Loucy (cell line): Measurements from ENCODE around the gene RPTOR.
A peak's percentile ranks its signal among the peaks of the same experiment; 100 is the strongest.

Experiments
- H2AFZ ChIP-seq: fragments of 200-600 bp; sonication (generic); 2 replicates; pipeline ENCODE4 v1.6.0; 2016; ENCODE audit warnings: antibody characterized with exemption, mild to moderate bottlenecking, low read length, moderate library complexity
- H3F3A ChIP-seq: fragments of 200-600 bp; 2 replicates; pipeline ENCODE4 v1.6.0; 2016; ENCODE audit warnings: antibody characterized with exemption, low read depth, mild to moderate bottlenecking
- H3K27me3 ChIP-seq: fragments of 200-600 bp; sonication (generic); 2 replicates; pipeline ENCODE4 v1.6.1; 2014; ENCODE audit warnings: low read length, mild to moderate bottlenecking; ENCODE audit not compliant: insufficient read depth, poor library complexity, severe bottlenecking
- H3K36me3 ChIP-seq: fragments of 200-600 bp; sonication (generic); 2 replicates; pipeline ENCODE4 v1.6.1; 2016; ENCODE audit warnings: low read length; ENCODE audit not compliant: insufficient read depth
- H3K4me1 ChIP-seq: fragments of 200-600 bp; sonication (generic); 2 replicates; pipeline ENCODE4 v1.5.1; 2014; ENCODE audit warnings: low read length, mild to moderate bottlenecking; ENCODE audit not compliant: insufficient read depth, poor library complexity, severe bottlenecking
- H3K4me2 ChIP-seq: fragments of 200-600 bp; sonication (generic); 2 replicates; pipeline ENCODE4 v1.6.0; 2014; ENCODE audit warnings: antibody characterized with exemption, low read length, low read depth, mild to moderate bottlenecking; ENCODE audit not compliant: poor library complexity, severe bottlenecking
- H3K4me3 ChIP-seq: fragments of 200-600 bp; sonication (generic); 2 replicates; pipeline ENCODE4 v1.5.1; 2014; ENCODE audit warnings: low read length, mild to moderate bottlenecking, mixed read lengths; ENCODE audit not compliant: poor library complexity, severe bottlenecking
- H3K79me2 ChIP-seq: fragments of 200-600 bp; sonication (generic); 2 replicates; pipeline ENCODE4 v1.6.1; 2014; ENCODE audit warnings: low read length; ENCODE audit not compliant: insufficient read depth
- H3K9ac ChIP-seq: fragments of 200-600 bp; sonication (generic); 2 replicates; pipeline ENCODE4 v1.6.0; 2014; ENCODE audit warnings: mild to moderate bottlenecking, low read depth, low read length, moderate library complexity; ENCODE audit not compliant: poor library complexity, severe bottlenecking
- H3K9me2 ChIP-seq: fragments of 200-600 bp; sonication (generic); replicated peaks from 2 replicates; pipeline ENCODE4 v1.6.1; 2016; ENCODE audit warnings: low read depth, low read length, mixed read lengths
- H3K9me3 ChIP-seq: fragments of 200-600 bp; sonication (generic); 2 replicates; pipeline ENCODE4 v1.6.1; 2014; ENCODE audit warnings: mild to moderate bottlenecking, antibody characterized with exemption, low read length, low read depth; ENCODE audit not compliant: insufficient read depth
- H4K20me1 ChIP-seq: fragments of 200-600 bp; sonication (generic); 2 replicates; pipeline ENCODE4 v1.6.0; 2014; ENCODE audit warnings: antibody characterized with exemption, low read length, mild to moderate bottlenecking; ENCODE audit not compliant: insufficient read depth, poor library complexity, severe bottlenecking
- EZH2phosphoT487 ChIP-seq: fragments of 200-600 bp; IDR thresholded peaks from 2 replicates; pipeline ENCODE4 v1.6.1; 2018; ENCODE audit warnings: antibody characterized with exemption, mild to moderate bottlenecking, moderate library complexity, borderline replicate concordance
- TF ChIP-seq, protein P1 (sequence below): fragments of 200-600 bp; sonication (generic); conservative IDR thresholded peaks from 2 replicates; pipeline ENCODE4 v1.5.1; 2014; ENCODE audit warnings: mild to moderate bottlenecking, antibody characterized with exemption, low read length

RPTOR gene

DNA sequence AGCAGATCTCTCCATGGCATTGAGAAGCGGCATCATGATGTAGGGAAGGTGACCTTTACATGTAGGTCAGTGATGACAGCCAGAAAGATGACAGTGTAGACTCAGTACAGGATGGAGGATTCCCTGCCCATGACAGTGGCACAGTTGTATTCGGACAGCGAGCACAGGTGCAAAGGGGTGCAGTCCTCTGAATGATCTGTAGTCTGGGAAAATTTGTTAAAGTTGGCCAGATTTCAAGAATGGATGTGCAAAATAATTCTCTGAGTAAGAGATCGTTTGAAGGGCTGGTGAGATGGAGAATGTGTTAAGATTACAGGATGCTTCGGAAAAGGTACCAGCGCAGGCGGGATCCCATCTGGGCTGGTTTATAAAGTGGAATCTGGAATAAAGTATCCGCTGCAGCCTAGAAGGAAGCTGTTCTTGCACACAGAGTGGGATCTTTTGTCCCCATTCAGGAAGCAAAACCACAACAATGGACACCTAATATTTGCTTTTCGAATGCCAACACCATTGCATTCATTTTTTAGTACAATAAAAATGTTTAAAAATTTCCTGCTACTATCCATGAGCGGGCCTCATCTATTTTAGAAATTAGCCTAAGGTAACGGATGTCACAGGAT lies 101.2 kb downstream of the RPTOR start:
- Histone ChIP-seq H2AFZ (no peak overlapping the region), H3K4me1 (peaks cover 39% of the 10 kb centered on the region), H3K4me3 (no peak overlapping the region), H4K20me1 (no peaks in the 10 kb centered on the region), H3K36me3 (peaks cover 5% of the 10 kb centered on the region; the same call in 1 of the 2 replicates), H3F3A (no peaks in the 10 kb centered on the region), H3K9me2 (no peaks in the 10 kb centered on the region), H3K4me2 (no peak overlapping the region), H3K9ac (no peak overlapping the region), H3K79me2 (peaks cover 61% of the 10 kb centered on the region), H3K27me3 (no peaks in the 10 kb centered on the region), H3K9me3 (no peaks in the 10 kb centered on the region)
- TF ChIP-seq, protein P1, sequence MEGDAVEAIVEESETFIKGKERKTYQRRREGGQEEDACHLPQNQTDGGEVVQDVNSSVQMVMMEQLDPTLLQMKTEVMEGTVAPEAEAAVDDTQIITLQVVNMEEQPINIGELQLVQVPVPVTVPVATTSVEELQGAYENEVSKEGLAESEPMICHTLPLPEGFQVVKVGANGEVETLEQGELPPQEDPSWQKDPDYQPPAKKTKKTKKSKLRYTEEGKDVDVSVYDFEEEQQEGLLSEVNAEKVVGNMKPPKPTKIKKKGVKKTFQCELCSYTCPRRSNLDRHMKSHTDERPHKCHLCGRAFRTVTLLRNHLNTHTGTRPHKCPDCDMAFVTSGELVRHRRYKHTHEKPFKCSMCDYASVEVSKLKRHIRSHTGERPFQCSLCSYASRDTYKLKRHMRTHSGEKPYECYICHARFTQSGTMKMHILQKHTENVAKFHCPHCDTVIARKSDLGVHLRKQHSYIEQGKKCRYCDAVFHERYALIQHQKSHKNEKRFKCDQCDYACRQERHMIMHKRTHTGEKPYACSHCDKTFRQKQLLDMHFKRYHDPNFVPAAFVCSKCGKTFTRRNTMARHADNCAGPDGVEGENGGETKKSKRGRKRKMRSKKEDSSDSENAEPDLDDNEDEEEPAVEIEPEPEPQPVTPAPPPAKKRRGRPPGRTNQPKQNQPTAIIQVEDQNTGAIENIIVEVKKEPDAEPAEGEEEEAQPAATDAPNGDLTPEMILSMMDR: no peak
- no peak for TF ChIP-seq EZH2phosphoT487

DNA sequence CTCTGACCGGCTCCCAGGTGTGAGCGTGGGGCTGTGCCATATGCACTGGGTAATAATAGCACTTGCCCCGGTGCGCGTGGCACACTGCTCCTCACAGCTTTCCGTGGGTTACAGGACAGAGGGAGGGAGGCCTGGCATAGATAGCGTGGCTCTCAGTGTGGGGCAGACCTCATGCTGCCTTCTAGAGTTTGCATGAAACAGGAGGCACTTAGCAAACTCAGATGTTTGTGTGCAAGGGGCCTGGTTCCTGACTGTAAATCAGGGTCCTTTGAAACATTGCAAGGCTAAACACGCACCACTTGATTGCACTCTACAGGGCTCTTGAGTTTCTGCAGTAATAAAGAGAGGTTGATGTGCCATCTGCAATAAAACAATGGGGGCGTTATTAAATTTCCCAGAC lies 101.7 kb downstream of the RPTOR start:
- Histone ChIP-seq H3K9ac (no peak overlapping the region), H4K20me1 (no peaks in the 10 kb centered on the region), H3K27me3 (no peaks in the 10 kb centered on the region), H3K4me1 (peaks cover 45% of the 10 kb centered on the region), H3K4me3 (no peak overlapping the region), H3K9me2 (no peaks in the 10 kb centered on the region), H3K4me2 (no peak overlapping the region), H2AFZ (no peak overlapping the region), H3F3A (no peaks in the 10 kb centered on the region), H3K9me3 (no peaks in the 10 kb centered on the region), H3K36me3 (peaks cover 5% of the 10 kb centered on the region; the same call in 1 of the 2 replicates), H3K79me2 (peaks cover 66% of the 10 kb centered on the region)
- no peak for TF ChIP-seq EZH2phosphoT487
- TF ChIP-seq, protein P1: no peak

- H3K79me2 ChIP-seq: peaks cover 65% of the 10 kb centered on the region
- no peak overlapping the region for H2AFZ ChIP-seq
- H3K4me1 ChIP-seq: peaks cover 50% of the 10 kb centered on the region
- H3K27me3 ChIP-seq: no peaks in the 10 kb centered on the region
- no peak overlapping the region for H3K9ac ChIP-seq
- H4K20me1 ChIP-seq: no peaks in the 10 kb centered on the region
- TF ChIP-seq EZH2phosphoT487: no peak
- TF ChIP-seq, protein P1: no peak
- H3K36me3 ChIP-seq: peaks cover 5% of the 10 kb centered on the region; the same call in 1 of the 2 replicates
- H3K9me3 ChIP-seq: no peaks in the 10 kb centered on the region
- H3F3A ChIP-seq: no peaks in the 10 kb centered on the region
- H3K9me2 ChIP-seq: no peaks in the 10 kb centered on the region
- H3K4me3 ChIP-seq: no peak overlapping the region
- H3K4me2 ChIP-seq: peak overlapping the region; percentile 35
Measured at GRCh38 chr17:80647746-80648145, 103.1 kb downstream of the RPTOR start.
